HEK293T (cell line): ENCODE measurements around the gene MS4A10.

Experiments
- CTCF ChIA-PET: fragments of 350-600 bp; formaldehyde crosslinking; extraction: SDS; loops from one replicate; lab custom pipeline; 2021; ENCODE audit warnings: antibody characterized with exemption, inconsistent platforms; lab: Yijun Ruan, JAX
- POLR2A ChIA-PET: fragments of 350-600 bp; formaldehyde crosslinking; extraction: SDS; loops from one replicate; lab custom pipeline; 2020; ENCODE audit warnings: antibody characterized with exemption, inconsistent platforms; lab: Yijun Ruan, JAX
- DNase-seq: peaks from one replicate; pipeline ENCODE4 v3.0.0; 2012; ENCODE audit warnings: mixed read lengths; ENCODE audit errors: extremely low spot score
- ARNT ChIP-seq: fragments of 450-650 bp; IDR thresholded peaks from 2 replicates; pipeline ENCODE4 v1.6.1; 2017; ENCODE audit warnings: mild to moderate bottlenecking
- BHLHE40 ChIP-seq: fragments of 450-650 bp; IDR thresholded peaks from 2 replicates; pipeline ENCODE4 v1.6.1; 2016; ENCODE audit warnings: mild to moderate bottlenecking, moderate library complexity, borderline replicate concordance
- CTBP1 ChIP-seq: fragments of 450-650 bp; IDR thresholded peaks from 2 replicates; pipeline ENCODE4 v1.6.1; 2016; ENCODE audit warnings: borderline replicate concordance
- ELF4 ChIP-seq: fragments of 450-650 bp; IDR thresholded peaks from 2 replicates; pipeline ENCODE4 v1.6.1; 2017; ENCODE audit warnings: antibody characterized with exemption
- FOXA1 ChIP-seq: fragments of 450-650 bp; IDR thresholded peaks from 2 replicates; pipeline ENCODE4 v1.6.1; 2016; ENCODE audit warnings: mild to moderate bottlenecking
- FOXK2 ChIP-seq: fragments of 450-650 bp; IDR thresholded peaks from 2 replicates; pipeline ENCODE4 v1.6.1; 2016; ENCODE audit warnings: mild to moderate bottlenecking
- FOXM1 ChIP-seq: fragments of 450-650 bp; IDR thresholded peaks from 2 replicates; pipeline ENCODE4 v1.6.1; 2017; ENCODE audit warnings: mild to moderate bottlenecking, borderline replicate concordance
- HDGF ChIP-seq: fragments of 450-650 bp; IDR thresholded peaks from 2 replicates; pipeline ENCODE4 v1.6.1; 2017; ENCODE audit warnings: antibody characterized with exemption, borderline replicate concordance
- L3MBTL2 ChIP-seq: fragments of 450-650 bp; conservative IDR thresholded peaks from 2 replicates; pipeline ENCODE4 v1.6.1; 2016; ENCODE audit warnings: mild to moderate bottlenecking
- LEF1 ChIP-seq: fragments of 450-650 bp; IDR thresholded peaks from 2 replicates; pipeline ENCODE4 v1.6.1; 2017; ENCODE audit warnings: mild to moderate bottlenecking, borderline replicate concordance
- NFRKB ChIP-seq: fragments of 450-650 bp; IDR thresholded peaks from 2 replicates; pipeline ENCODE4 v1.6.1; 2016; ENCODE audit warnings: mild to moderate bottlenecking, moderate library complexity
- SP1 ChIP-seq: fragments of 450-650 bp; IDR thresholded peaks from 2 replicates; pipeline ENCODE4 v1.6.1; 2017
- SUZ12 ChIP-seq: fragments of 450-650 bp; IDR thresholded peaks from 2 replicates; pipeline ENCODE4 v1.6.1; 2016; ENCODE audit warnings: mild to moderate bottlenecking
- TARDBP ChIP-seq: fragments of 450-650 bp; IDR thresholded peaks from 2 replicates; pipeline ENCODE4 v1.6.1; 2016
- ZNF384 ChIP-seq: fragments of 450-650 bp; IDR thresholded peaks from 2 replicates; pipeline ENCODE4 v1.6.1; 2016
- TF ChIP-seq, protein P1 (sequence below): fragments of 450-650 bp; IDR thresholded peaks from 2 replicates; pipeline ENCODE4 v1.6.1; 2016

The MS4A10 gene

DNA sequence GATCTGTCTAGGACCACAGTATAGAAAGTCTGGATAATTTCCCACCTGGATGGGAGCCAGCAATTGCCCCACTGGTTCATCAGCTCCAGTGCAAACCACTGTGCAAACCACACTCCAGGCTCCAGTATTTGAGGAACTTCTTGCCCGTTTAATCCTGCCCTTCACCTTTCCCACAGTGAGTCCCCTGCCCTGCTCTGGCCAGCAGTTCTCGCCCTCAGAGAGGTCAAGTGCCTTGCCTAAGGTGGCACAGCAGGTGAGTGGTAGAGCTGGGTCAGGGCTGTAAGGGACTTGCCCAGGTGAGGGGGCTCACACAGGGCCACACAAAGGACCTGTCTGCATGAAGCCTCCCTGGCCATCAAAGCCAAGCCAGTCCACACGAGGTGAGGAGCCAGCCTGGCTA, 24.1 kb downstream of the MS4A10 start:
- CTCF ChIA-PET, result no interaction called here
- POLR2A ChIA-PET, result no interaction called here
- TF ChIP-seq SP1, result no peak
- no peak for TF ChIP-seq FOXM1
- TF ChIP-seq L3MBTL2, result no peak
- TF ChIP-seq HDGF, result no peak
- TF ChIP-seq FOXA1, result no peak
- no peak for TF ChIP-seq ARNT
- TF ChIP-seq SUZ12, result no peak
- TF ChIP-seq BHLHE40, result no peak

DNA sequence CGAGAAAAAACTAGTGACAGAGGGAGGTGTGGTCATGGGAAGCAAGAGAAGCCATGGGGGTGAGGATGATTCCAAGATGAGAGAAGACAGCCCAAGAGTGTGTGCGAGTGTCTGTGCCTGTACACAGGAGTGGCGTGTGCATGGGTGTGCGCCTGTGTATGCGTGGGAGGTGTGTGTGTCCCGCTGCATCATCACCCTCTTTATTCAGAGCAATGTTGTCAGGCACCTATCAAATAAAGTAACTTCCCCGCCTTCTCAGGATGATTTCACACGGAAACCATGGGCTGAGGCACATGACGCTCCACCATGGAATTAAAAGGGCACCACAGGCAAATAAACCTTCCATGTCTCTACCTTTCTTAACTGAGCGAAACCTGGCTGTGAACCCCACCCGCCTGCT, 24.6 kb downstream of the MS4A10 start:
- ChIA-PET CTCF (no interaction called here), POLR2A (no interaction called here)
- no peak for DNase-seq
- no peak for TF ChIP-seq ZNF384
- no peak for TF ChIP-seq ARNT
- TF ChIP-seq HDGF, result no peak

More for the DNA sequence above, 24.1 kb downstream of the MS4A10 start:
- no peak for DNase-seq

DNA sequence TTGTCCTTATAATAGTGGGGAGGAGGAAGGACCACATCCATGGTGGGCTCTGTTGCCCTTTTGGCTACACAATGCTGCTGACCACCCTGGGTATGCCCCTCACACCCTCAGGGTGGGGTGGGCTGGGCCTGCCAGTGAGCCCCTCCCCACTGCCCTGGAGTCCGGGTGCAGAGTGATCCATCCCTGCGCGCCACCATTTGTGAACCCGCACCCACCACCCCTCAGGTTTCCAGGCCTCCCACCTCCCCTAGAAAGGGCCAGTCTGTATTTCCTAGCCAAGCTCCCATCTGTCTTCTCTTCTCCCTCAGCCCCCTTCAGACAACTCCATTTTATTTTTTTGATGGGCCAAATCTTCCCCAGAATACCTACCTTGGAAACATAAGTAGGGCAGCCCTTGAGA, 25.0 kb downstream of the MS4A10 start:
- DNase-seq, result no peak
- TF ChIP-seq SP1 (no peak), FOXA1 (no peak), LEF1 (no peak), ELF4 (no peak)
- ChIA-PET CTCF (no interaction called here), POLR2A (no interaction called here)

DNA sequence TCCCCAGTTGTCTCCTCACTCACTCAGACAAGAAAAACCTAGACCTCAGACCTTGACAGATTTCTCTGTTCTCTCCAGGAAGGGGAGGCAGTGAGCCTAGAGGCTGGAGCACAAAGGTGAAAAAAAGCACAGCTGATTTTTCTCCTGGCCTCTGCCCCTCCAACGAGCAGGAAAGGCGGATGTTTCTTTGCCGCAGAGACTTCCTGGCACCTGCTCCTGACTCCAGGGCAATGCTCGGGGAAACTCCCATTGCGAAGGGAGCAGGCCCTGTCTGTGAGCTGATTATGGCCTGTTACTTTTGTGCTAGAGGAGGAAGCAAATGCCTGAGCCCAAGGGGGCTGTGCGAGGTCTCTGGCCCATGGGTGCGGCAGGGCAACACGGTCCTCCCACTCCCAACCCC, 25.4 kb downstream of the MS4A10 start:
- CTCF ChIA-PET, result no interaction called here
- DNase-seq, result no peak
- POLR2A ChIA-PET, result no interaction called here
- TF ChIP-seq BHLHE40, result no peak
- no peak for TF ChIP-seq ARNT

DNA sequence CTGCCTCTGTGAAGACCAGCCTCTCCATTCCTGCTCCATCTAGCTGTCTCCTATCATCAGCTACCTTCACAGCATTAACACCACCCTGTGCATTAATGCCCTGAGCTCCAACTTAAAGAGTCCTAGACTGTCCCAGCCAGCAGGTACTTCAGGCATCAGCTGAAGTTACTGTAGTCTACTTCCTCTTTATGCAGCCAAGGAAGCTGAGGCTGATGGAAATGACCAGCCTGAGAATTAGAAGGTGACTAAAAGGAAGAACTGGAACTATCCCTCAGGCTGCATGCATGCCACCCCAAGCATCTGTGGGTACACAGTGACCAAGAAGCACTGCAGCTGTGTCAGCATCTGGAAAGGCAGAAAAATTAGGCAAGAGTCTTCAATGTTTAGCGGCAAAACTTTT, 28.2 kb downstream of the MS4A10 start:
- DNase-seq, result no peak
- no peak for TF ChIP-seq SP1
- TF ChIP-seq NFRKB, result no peak
- no peak for TF ChIP-seq ELF4
- no peak for TF ChIP-seq ARNT
- no peak for TF ChIP-seq SUZ12
- TF ChIP-seq FOXK2, result no peak
- no peak for TF ChIP-seq ZNF384
- no peak for TF ChIP-seq CTBP1
- TF ChIP-seq BHLHE40, result no peak
- CTCF ChIA-PET, result no interaction called here
- POLR2A ChIA-PET, result no interaction called here

DNA sequence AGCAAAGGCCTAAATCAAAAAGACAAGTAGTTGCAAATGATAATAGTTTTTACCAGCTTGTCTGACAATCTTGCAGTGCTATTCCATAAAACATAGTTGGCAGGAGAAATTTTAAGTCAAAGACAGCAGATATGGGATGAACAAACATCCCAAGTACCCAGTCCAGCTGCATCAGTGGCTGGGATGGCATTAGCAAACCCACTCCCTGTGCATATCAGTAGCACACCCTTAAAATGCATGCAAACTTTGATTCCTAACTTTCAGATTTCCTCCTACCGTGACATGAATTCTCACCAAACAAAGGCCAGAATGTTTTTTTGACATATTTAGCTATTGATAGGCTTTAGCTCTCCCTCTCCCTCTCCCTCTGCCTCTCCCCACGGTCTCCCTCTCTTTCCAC, 29.0 kb downstream of the MS4A10 start:
- ChIA-PET POLR2A (no interaction called here), CTCF (no interaction called here)
- DNase-seq, result no peak
- no peak for TF ChIP-seq L3MBTL2
- TF ChIP-seq NFRKB, result no peak
- TF ChIP-seq FOXK2, result no peak
- TF ChIP-seq ZNF384, result no peak
- no peak for TF ChIP-seq ELF4
- no peak for TF ChIP-seq BHLHE40
- no peak for TF ChIP-seq ARNT
- TF ChIP-seq CTBP1, result no peak
- TF ChIP-seq HDGF, result no peak
- TF ChIP-seq SP1, result no peak
- no peak for TF ChIP-seq FOXM1
- no peak for TF ChIP-seq LEF1
- no peak for TF ChIP-seq FOXA1
- TF ChIP-seq SUZ12, result no peak
- TF ChIP-seq, protein P1, sequence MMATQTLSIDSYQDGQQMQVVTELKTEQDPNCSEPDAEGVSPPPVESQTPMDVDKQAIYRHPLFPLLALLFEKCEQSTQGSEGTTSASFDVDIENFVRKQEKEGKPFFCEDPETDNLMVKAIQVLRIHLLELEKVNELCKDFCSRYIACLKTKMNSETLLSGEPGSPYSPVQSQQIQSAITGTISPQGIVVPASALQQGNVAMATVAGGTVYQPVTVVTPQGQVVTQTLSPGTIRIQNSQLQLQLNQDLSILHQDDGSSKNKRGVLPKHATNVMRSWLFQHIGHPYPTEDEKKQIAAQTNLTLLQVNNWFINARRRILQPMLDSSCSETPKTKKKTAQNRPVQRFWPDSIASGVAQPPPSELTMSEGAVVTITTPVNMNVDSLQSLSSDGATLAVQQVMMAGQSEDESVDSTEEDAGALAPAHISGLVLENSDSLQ, result no peak
- TF ChIP-seq TARDBP, result no peak

DNA sequence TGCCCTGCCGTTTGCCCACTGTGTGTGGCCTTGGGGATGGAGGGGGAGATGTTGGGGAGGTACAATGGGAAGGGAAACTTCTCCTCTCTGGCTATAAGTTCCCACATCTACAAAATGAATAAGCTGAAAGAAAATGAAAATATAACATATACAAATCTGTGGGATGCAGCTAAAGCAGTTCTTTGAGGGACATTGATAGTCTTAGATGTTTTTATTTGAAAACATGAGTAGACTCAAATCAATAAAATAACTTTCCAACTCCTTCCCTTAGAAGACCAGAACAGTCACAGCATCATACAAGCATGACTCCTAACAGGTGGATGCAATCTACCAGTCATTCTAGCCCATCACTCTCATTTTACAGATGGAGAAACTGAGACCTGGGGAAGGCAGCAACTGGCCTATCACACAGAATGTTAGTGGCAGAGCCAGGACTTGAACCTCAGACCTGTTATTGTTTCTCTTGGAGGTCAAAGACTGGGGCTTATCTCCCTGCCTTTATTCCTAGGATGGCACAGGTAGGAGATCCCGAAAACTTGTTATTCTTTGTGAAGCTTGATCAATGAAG, 31.5 kb downstream of the MS4A10 start:
- DNase-seq, result no peak
- CTCF ChIA-PET, result no interaction called here
- POLR2A ChIA-PET, result no interaction called here
- TF ChIP-seq, protein P1, result no peak
- TF ChIP-seq BHLHE40 (no peak), CTBP1 (no peak), ELF4 (no peak), HDGF (no peak), NFRKB (no peak), SP1 (no peak), ARNT (no peak), TARDBP (no peak), FOXA1 (no peak), LEF1 (no peak), FOXM1 (no peak), ZNF384 (no peak)

DNA sequence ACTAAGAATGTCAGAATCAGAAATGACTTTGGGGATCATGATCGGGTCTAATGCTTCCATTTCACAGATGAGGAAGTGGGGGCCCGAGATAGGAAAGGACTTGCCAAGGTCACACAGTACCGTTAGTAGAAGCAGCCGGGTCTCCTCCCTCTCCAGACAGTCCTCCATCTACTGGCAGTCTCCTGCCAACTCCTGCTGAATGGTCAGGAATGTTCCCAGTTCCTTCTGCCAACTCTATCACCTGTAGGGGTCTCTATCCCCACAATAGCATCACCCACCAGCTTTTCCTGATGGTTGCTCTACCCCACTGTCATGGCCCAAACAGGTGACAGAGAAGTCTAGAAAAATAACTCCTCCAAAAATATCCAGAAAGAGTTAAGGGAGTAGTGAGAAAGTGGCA, 32.9 kb downstream of the MS4A10 start:
- POLR2A ChIA-PET, result no interaction called here
- CTCF ChIA-PET, result interaction anchor here (0.6 kb wide), 1 partner anchor 271 kb away, joined by 3 read pairs; no protein-coding TSS in a partner anchor
- no peak for TF ChIP-seq SUZ12
- TF ChIP-seq HDGF, result no peak
- TF ChIP-seq TARDBP, result no peak
- TF ChIP-seq FOXK2, result no peak
- TF ChIP-seq CTBP1, result no peak
- TF ChIP-seq NFRKB, result no peak
- TF ChIP-seq ZNF384, result no peak
- TF ChIP-seq ELF4, result no peak
- TF ChIP-seq, protein P1, result no peak
- TF ChIP-seq ARNT, result no peak
- no peak for DNase-seq
